SK-N-SH (cell line): Measurements from ENCODE around the gene PRR35. TPM values are rescaled to one million over a fixed set of nuclear protein-coding genes. Genes with fewer than 3 reads are reported as not detected.

Experiments
- CTCF ChIA-PET: fragments of 300-600, 350-600 bp; formaldehyde crosslinking; extraction: SDS; loops from one replicate; lab custom pipeline; 2021; lab: Yijun Ruan, JAX
- POLR2A ChIA-PET: fragments of 350-600 bp; sonication (Branson Sonifier 250); formaldehyde crosslinking; extraction: SDS; loops from one replicate; lab custom pipeline; 2020; ENCODE audit warnings: antibody characterized with exemption, inconsistent platforms; lab: Yijun Ruan, JAX
- DNase-seq: peaks from one replicate; pipeline ENCODE4 v3.0.0; 2012
- H2AFZ ChIP-seq: fragments of 200-600 bp; sonication (generic); 2 replicates; pipeline ENCODE4 v1.8.1; 2016; ENCODE audit warnings: antibody characterized with exemption, mild to moderate bottlenecking, low read depth
- H3F3A ChIP-seq: fragments of 200-600 bp; sonication (generic); replicated peaks from 2 replicates; pipeline ENCODE3; 2016; ENCODE audit warnings: antibody characterized with exemption, mild to moderate bottlenecking; ENCODE audit not compliant: insufficient read depth
- H3K27ac ChIP-seq, 2 experiments: fragments of 200-500 bp in 1 of 2; fragments of 200-600 bp in 1 of 2; sonication (Bioruptor generic) in 1 of 2; sonication (generic), shearing (Covaris generic) in 1 of 2; 2 replicates each; pipeline versions ENCODE4 v1.5.1 to v1.6.1; 2014 to 2016; ENCODE audit warnings: low read depth in 2 of 2, inconsistent platforms in 1 of 2, low read length in 1 of 2, mild to moderate bottlenecking in 1 of 2, mixed read lengths in 1 of 2
- H3K27me3 ChIP-seq: fragments of 200-600 bp; sonication (generic), shearing (Covaris generic); 2 replicates; pipeline ENCODE4 v1.6.1; 2016; ENCODE audit warnings: mixed run types; ENCODE audit not compliant: insufficient read depth
- H3K36me3 ChIP-seq, 2 experiments: fragments of 200-500 bp in 1 of 2; fragments of 200-600 bp in 1 of 2; sonication (Bioruptor generic) in 1 of 2; sonication (generic) in 1 of 2; replicated peaks in 1 of 2; 2 replicates each; pipeline versions ENCODE3 to v1.5.1; 2014 to 2016; ENCODE audit warnings: low read length in 1 of 2, mild to moderate bottlenecking in 1 of 2; ENCODE audit not compliant: insufficient read depth in 2 of 2, control insufficient read depth in 1 of 2
- H3K4me1 ChIP-seq, 2 experiments: fragments of 200-500 bp in 1 of 2; fragments of 200-600 bp in 1 of 2; sonication (Bioruptor generic) in 1 of 2; sonication (generic), shearing (Covaris generic) in 1 of 2; 2 replicates each; pipeline versions ENCODE4 v1.5.1 to v1.6.1; 2014 to 2016; ENCODE audit warnings: low read depth in 1 of 2, low read length in 1 of 2, mixed run types in 1 of 2; ENCODE audit not compliant: insufficient read depth in 2 of 2, control insufficient read depth in 1 of 2
- H3K4me2 ChIP-seq: fragments of 200-600 bp; sonication (generic), shearing (Covaris generic); 2 replicates; pipeline ENCODE4 v1.6.1; 2017; ENCODE audit warnings: mixed run types
- H3K4me3 ChIP-seq, 2 experiments: fragments of 200-500 bp in 1 of 2; fragments of 200-600 bp in 1 of 2; sonication (Bioruptor generic) in 1 of 2; sonication (generic), shearing (Covaris generic) in 1 of 2; 2 replicates each; pipeline versions ENCODE4 v1.5.1 to v1.8.1; 2014 to 2016; ENCODE audit warnings: low read depth in 2 of 2, inconsistent platforms in 1 of 2, low read length in 1 of 2, mild to moderate bottlenecking in 1 of 2, mixed read lengths in 1 of 2, moderate library complexity in 1 of 2
- H3K79me2 ChIP-seq: fragments of 200-600 bp; sonication (generic); 2 replicates; pipeline ENCODE4 v1.8.1; 2017; ENCODE audit warnings: mild to moderate bottlenecking; ENCODE audit not compliant: insufficient read depth
- H3K9ac ChIP-seq: fragments of 200-600 bp; sonication (generic); 2 replicates; pipeline ENCODE4 v1.6.1; 2017; ENCODE audit warnings: mixed run types
- H3K9me2 ChIP-seq: fragments of 200-600 bp; sonication (generic); 2 replicates; pipeline ENCODE4 v1.6.1; 2017; ENCODE audit warnings: mixed run types
- H3K9me3 ChIP-seq: fragments of 200-600 bp; sonication (generic); 2 replicates; pipeline ENCODE4 v1.6.1; 2017; ENCODE audit warnings: mixed run types, mild to moderate bottlenecking, moderate library complexity
- H4K20me1 ChIP-seq: fragments of 200-600 bp; sonication (generic); 2 replicates; pipeline ENCODE4 v1.6.1; 2017; ENCODE audit warnings: mild to moderate bottlenecking, mixed run types; ENCODE audit not compliant: insufficient read depth
- CHD2 ChIP-seq: fragments of 150-350 bp; IDR thresholded peaks from 2 replicates; pipeline ENCODE4 v1.6.1; 2018; ENCODE audit warnings: low read length; ENCODE audit not compliant: partially characterized antibody
- CTCF ChIP-seq: fragments of 200-600 bp; sonication (generic); IDR thresholded peaks from 2 replicates; pipeline ENCODE4 v1.6.1; 2017; ENCODE audit warnings: antibody characterized with exemption, mild to moderate bottlenecking, moderate library complexity
- ELF1 ChIP-seq: IDR thresholded peaks from 2 replicates; pipeline ENCODE4 v1.4.0; 2012
- EP300 ChIP-seq, 2 experiments: IDR thresholded peaks; 2 replicates each; pipeline versions ENCODE4 v1.4.0 to v1.6.1; 2012; ENCODE audit warnings: borderline replicate concordance in 1 of 2, low read depth in 1 of 2, low read length in 1 of 2
- FOSL2 ChIP-seq: IDR thresholded peaks from 2 replicates; pipeline ENCODE4 v1.4.0; 2012; ENCODE audit warnings: low read depth, mild to moderate bottlenecking, moderate library complexity, borderline replicate concordance
- FOXM1 ChIP-seq: IDR thresholded peaks from 2 replicates; pipeline ENCODE4 v1.4.0; 2012; ENCODE audit warnings: low read depth, mild to moderate bottlenecking
- GABPA ChIP-seq: IDR thresholded peaks from 2 replicates; pipeline ENCODE4 v1.4.0; 2012; ENCODE audit warnings: low read depth, mild to moderate bottlenecking
- JUND ChIP-seq: IDR thresholded peaks from 2 replicates; pipeline ENCODE4 v1.4.0; 2012
- MAX ChIP-seq: IDR thresholded peaks from 2 replicates; pipeline ENCODE4 v1.4.0; 2012; ENCODE audit warnings: low read depth
- MEF2A ChIP-seq: IDR thresholded peaks from 2 replicates; pipeline ENCODE4 v1.4.0; 2012; ENCODE audit warnings: low read depth, borderline replicate concordance
- MXI1 ChIP-seq: IDR thresholded peaks from 2 replicates; pipeline ENCODE4 v1.6.1; 2012; ENCODE audit warnings: mild to moderate bottlenecking, low read depth, low read length, improper control_type of control experiment
- NFIC ChIP-seq: IDR thresholded peaks from 2 replicates; pipeline ENCODE4 v1.4.0; 2012; ENCODE audit warnings: borderline replicate concordance
- PBX3 ChIP-seq: IDR thresholded peaks from 2 replicates; pipeline ENCODE4; 2012
- POLR2AphosphoS5 ChIP-seq: IDR thresholded peaks from 2 replicates; pipeline ENCODE4 v1.6.1; 2012; ENCODE audit warnings: low read depth, low read length
- RCOR1 ChIP-seq: fragments of 150-350 bp; IDR thresholded peaks from 2 replicates; pipeline ENCODE4 v1.6.1; 2017; ENCODE audit warnings: antibody characterized with exemption, low read length
- RFX5 ChIP-seq: IDR thresholded peaks from 2 replicates; pipeline ENCODE4 v1.6.1; 2012; ENCODE audit warnings: mild to moderate bottlenecking, improper control_type of control experiment, low read length
- SMC3 ChIP-seq: IDR thresholded peaks from 2 replicates; pipeline ENCODE4 v1.6.1; 2012; ENCODE audit warnings: low read depth, low read length, improper control_type of control experiment
- TAF1 ChIP-seq: IDR thresholded peaks from 2 replicates; pipeline ENCODE4 v1.6.1; 2012; ENCODE audit warnings: low read depth, mild to moderate bottlenecking, low read length, moderate library complexity, borderline replicate concordance
- TEAD4 ChIP-seq: IDR thresholded peaks from 2 replicates; pipeline ENCODE4 v1.4.0; 2012; ENCODE audit warnings: mild to moderate bottlenecking, borderline replicate concordance; ENCODE audit not compliant: insufficient read depth
- USF2 ChIP-seq: fragments of 150-350 bp; IDR thresholded peaks from 2 replicates; pipeline ENCODE4 v1.6.1; 2017; ENCODE audit warnings: antibody characterized with exemption, low read length, low read depth, borderline replicate concordance
- WGBS: methylation state at CpG from one replicate; pipeline ENCODE4 v1.1.6; 2017; ENCODE audit warnings: low lambda C conversion rate; 5-methylcytosine and 5-hydroxymethylcytosine counted together
- polyA plus RNA-seq, 3 experiments: library from polyadenylated mRNA; depleted of rRNA; stranded (reverse); fragments of >200 nt; gene quantifications; 2 replicates each; pipeline ENCODE4 v1.2.3, GENCODE V29; 2012

PRR35 gene
- polyA plus RNA-seq, 1 of the 3 experiments (the other 2 are of a cell fraction): not detected

GRCh38 chr16:588639-588888 is 28.4 kb downstream of the PRR35 start (continued):
- TF ChIP-seq TEAD4 (no peak), EP300 (IDR thresholded peaks at IDR 0.05; ENCODE audit: borderline replicate concordance in 1 of 2, low read depth in 1 of 2, low read length in 1 of 2) (no peak), CTCF (no peak), MEF2A (no peak), CHD2 (no peak), PBX3 (no peak), FOXM1 (no peak), MAX (no peak), RFX5 (no peak), NFIC (no peak)

DNA sequence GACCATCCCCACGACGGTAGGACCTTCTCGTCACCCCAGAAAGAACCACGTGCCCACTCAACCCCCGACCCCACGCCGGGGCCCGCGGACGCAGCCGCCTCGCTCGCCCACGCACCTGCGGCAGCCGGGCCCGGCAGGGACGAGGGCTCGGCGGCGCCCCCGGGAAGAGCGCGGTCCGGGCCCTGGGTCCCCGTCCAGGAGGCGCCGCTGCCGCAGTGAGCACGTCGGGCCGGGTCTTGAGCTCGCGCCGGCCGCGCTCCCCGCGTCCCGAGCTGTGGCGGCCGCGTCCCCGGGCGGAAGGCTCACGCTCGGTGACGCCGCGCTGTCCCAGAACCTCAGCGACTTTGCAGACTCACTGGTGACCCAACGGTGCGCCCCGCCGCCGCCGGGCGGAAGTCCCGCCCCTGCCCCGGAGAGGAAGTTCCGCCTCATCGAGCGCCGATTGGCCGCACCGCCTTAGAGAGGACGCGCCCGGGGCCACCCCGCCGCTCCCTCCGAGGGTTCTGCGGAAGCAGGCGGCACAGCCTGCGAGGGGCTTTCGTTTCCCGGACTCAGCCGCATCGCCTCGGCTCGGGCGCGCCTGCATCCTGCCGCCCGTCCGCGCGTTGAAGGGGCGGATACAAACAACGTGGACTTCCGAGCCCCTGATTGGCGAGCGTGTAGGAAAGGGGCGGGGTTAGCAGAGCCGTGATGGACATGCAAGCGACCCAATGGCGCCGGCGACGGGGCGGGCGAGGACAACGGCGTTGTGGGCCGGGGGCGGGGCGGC is 28.9 kb downstream of the PRR35 start:
- peaks cover 20% of the 10 kb centered on the region for H3F3A ChIP-seq
- peak overlapping the region; percentile 78; the same call in 1 of the 2 replicates for H2AFZ ChIP-seq
- DNase-seq: peak; percentile 93
- no peaks in the 10 kb centered on the region for H3K9me2 ChIP-seq
- ChIA-PET CTCF (interaction anchor here (1.0 to 1.3 kb wide), 4 partner anchors 10 to 92 kb away, joined by 3 to 4 read pairs (median 3); no protein-coding TSS in a partner anchor), POLR2A (interaction anchor here (0.8 to 1.2 kb wide), 5 partner anchors 9 to 101 kb away, joined by 3 to 4 read pairs (median 3); partner anchors contain the start of gene WDR24)
- peak overlapping the region; percentile 90 to 97 for H3K27ac ChIP-seq
- TF ChIP-seq NFIC: no peak
- peak; percentile 56 for TF ChIP-seq ELF1
- peak; percentile 58; the same call in 1 of the 2 replicates for TF ChIP-seq MAX
- TF ChIP-seq RFX5: no peak
- no peak for TF ChIP-seq RCOR1
- TF ChIP-seq JUND: no peak
- peak; percentile 96 for TF ChIP-seq GABPA
- peak; percentile 76 for TF ChIP-seq TAF1
- TF ChIP-seq USF2: no peak
- peak; percentile 29 for TF ChIP-seq MXI1
- no peak for TF ChIP-seq FOSL2
- TF ChIP-seq POLR2AphosphoS5: peak; percentile 74; the same call in 1 of the 2 replicates
- TF ChIP-seq SMC3: no peak
- H3K36me3 ChIP-seq: peaks cover 0 to 3% of the 10 kb centered on the region in 2 experiments
- H3K4me2 ChIP-seq: peak overlapping the region; percentile 96
- peaks cover 36% of the 10 kb centered on the region for H4K20me1 ChIP-seq
- peaks cover 61% of the 10 kb centered on the region for H3K79me2 ChIP-seq
- 6% methylated on average over 6 of the region's 107 CpGs for WGBS
- peak overlapping the region; percentile 89 to 90 for H3K4me3 ChIP-seq
- H3K9me3 ChIP-seq: no peaks in the 10 kb centered on the region
- H3K9ac ChIP-seq: peak overlapping the region; percentile 90
- no peaks in the 10 kb centered on the region for H3K27me3 ChIP-seq
- H3K4me1 ChIP-seq: peaks cover 21 to 38% of the 10 kb centered on the region in 2 experiments; a peak in 2 of 4 replicates
